HepG2 (cell line): ENCODE measurements around the gene TAF6. TPM values are rescaled to one million over a fixed set of nuclear protein-coding genes. Genes with fewer than 3 reads are reported as not detected.

Experiments
- CCAR2 ChIP-seq: fragments of 200-400 bp; formaldehyde crosslinking; optimal IDR thresholded peaks from 2 replicates; pipeline ENCODE3; 2018; ENCODE audit warnings: low read depth, mild to moderate bottlenecking, low read length, moderate library complexity
- GATA4 ChIP-seq: sonication (generic); IDR thresholded peaks from 2 replicates; pipeline ENCODE4 v1.6.1; 2016; ENCODE audit warnings: antibody characterized with exemption, low read depth, borderline replicate concordance
- HDAC2 ChIP-seq: sonication (generic); formaldehyde crosslinking; IDR thresholded peaks from 2 replicates; pipeline ENCODE4 v1.4.0; 2020; ENCODE audit warnings: missing genetic modification reagents
- PLRG1 ChIP-seq: fragments of 450-650 bp; conservative IDR thresholded peaks from 2 replicates; pipeline ENCODE4 v1.6.1; 2016
- SIN3A ChIP-seq: IDR thresholded peaks from 2 replicates; pipeline ENCODE4 v1.6.1; 2011; ENCODE audit warnings: low read depth, mild to moderate bottlenecking, control low read depth, low read length, borderline replicate concordance
- SP4 ChIP-seq: sonication (generic); formaldehyde crosslinking; IDR thresholded peaks from 2 replicates; pipeline ENCODE4 v1.8.1; 2023; ENCODE audit warnings: mild to moderate bottlenecking, missing genetic modification reagents
- SRSF1 ChIP-seq: fragments of 200-400 bp; formaldehyde crosslinking; optimal IDR thresholded peaks from 2 replicates; pipeline ENCODE3; 2017; ENCODE audit warnings: mild to moderate bottlenecking, low read depth, low read length, moderate library complexity
- TBX3 ChIP-seq: fragments of 450-650 bp; IDR thresholded peaks from 2 replicates; pipeline ENCODE4 v1.6.1; 2017; ENCODE audit warnings: antibody characterized with exemption, mild to moderate bottlenecking, inconsistent platforms, borderline replicate concordance
- TOE1 ChIP-seq: sonication (generic); formaldehyde crosslinking; IDR thresholded peaks from 2 replicates; pipeline ENCODE4 v1.4.0; 2020; ENCODE audit warnings: mild to moderate bottlenecking, missing genetic modification reagents
- ZNF335 ChIP-seq: sonication (generic); formaldehyde crosslinking; IDR thresholded peaks from 2 replicates; pipeline ENCODE4 v1.4.0; 2020; ENCODE audit warnings: missing genetic modification reagents
- ZNF441 ChIP-seq: sonication (generic); formaldehyde crosslinking; IDR thresholded peaks from 2 replicates; pipeline ENCODE4 v1.7.0; 2021; ENCODE audit warnings: missing genetic modification reagents, borderline replicate concordance
- ZNF678 ChIP-seq: sonication (generic); formaldehyde crosslinking; IDR thresholded peaks from 2 replicates; pipeline ENCODE4 v1.4.0; 2020; ENCODE audit warnings: mild to moderate bottlenecking, missing genetic modification reagents
- ZNF747 ChIP-seq: sonication (generic); formaldehyde crosslinking; IDR thresholded peaks from 2 replicates; pipeline ENCODE4 v1.8.1; 2023; ENCODE audit warnings: missing genetic modification reagents, mild to moderate bottlenecking, borderline replicate concordance
- ZNF75D ChIP-seq: sonication (generic); formaldehyde crosslinking; IDR thresholded peaks from 2 replicates; pipeline ENCODE4 v1.8.1; 2023; ENCODE audit warnings: missing genetic modification reagents, mild to moderate bottlenecking, borderline replicate concordance
- ZSCAN25 ChIP-seq: sonication (generic); formaldehyde crosslinking; IDR thresholded peaks from 2 replicates; pipeline ENCODE4 v1.8.0; 2022; ENCODE audit warnings: mild to moderate bottlenecking, missing genetic modification reagents
- ZSCAN29 ChIP-seq: sonication (generic); formaldehyde crosslinking; conservative IDR thresholded peaks from 2 replicates; pipeline ENCODE4 v1.4.0; 2020; ENCODE audit warnings: mild to moderate bottlenecking, missing genetic modification reagents
- polyA plus RNA-seq, 8 experiments: library from polyadenylated mRNA; depleted of rRNA in 3 of 8; stranded (reverse) in 7 of 8; unstranded in 1 of 8; fragments of >200 nt; fragmentation: Illumina TruSeq in 4 of 8; extraction: Trizol in 4 of 8; gene quantifications; 2 replicates each; pipeline versions ENCODE4 v1.2.1 to v1.2.3, GENCODE V29; 2011 to 2016; ENCODE audit warnings: low read depth in 4 of 8, missing spikeins in 1 of 8, mixed read lengths in 1 of 8; ENCODE audit not compliant: insufficient read depth in 1 of 8
- total RNA-seq, 5 experiments: library from RNA; depleted of rRNA; stranded (reverse); fragments of >200 nt; fragmentation: Illumina TruSeq; extraction: Trizol; gene quantifications; 2 replicates each; pipeline ENCODE4 v1.2.3, GENCODE V29; 2016; ENCODE audit warnings: low read depth in 1 of 5
- TF ChIP-seq, protein P1 (sequence below): sonication (generic); formaldehyde crosslinking; IDR thresholded peaks from 2 replicates; pipeline ENCODE4 v1.9.0; 2021; ENCODE audit warnings: missing genetic modification reagents, borderline replicate concordance
- TF ChIP-seq, protein P2 (sequence below): sonication (generic); formaldehyde crosslinking; conservative IDR thresholded peaks from 2 replicates; pipeline ENCODE4 v1.8.0; 2022; ENCODE audit warnings: mild to moderate bottlenecking, moderate library complexity, missing genetic modification reagents
- TF ChIP-seq, protein P3 (sequence below): IDR thresholded peaks from 2 replicates; pipeline ENCODE4 v1.6.1; 2018; ENCODE audit warnings: missing genetic modification reagents, mild to moderate bottlenecking, missing compliant biosample characterization

Gene TAF6
- total and polyA plus RNA-seq, 2 of the 13 experiments (the other 11 are each of a cell fraction or from before 2014, with no cell fraction given): 12.9 to 18.8 TPM

DNA sequence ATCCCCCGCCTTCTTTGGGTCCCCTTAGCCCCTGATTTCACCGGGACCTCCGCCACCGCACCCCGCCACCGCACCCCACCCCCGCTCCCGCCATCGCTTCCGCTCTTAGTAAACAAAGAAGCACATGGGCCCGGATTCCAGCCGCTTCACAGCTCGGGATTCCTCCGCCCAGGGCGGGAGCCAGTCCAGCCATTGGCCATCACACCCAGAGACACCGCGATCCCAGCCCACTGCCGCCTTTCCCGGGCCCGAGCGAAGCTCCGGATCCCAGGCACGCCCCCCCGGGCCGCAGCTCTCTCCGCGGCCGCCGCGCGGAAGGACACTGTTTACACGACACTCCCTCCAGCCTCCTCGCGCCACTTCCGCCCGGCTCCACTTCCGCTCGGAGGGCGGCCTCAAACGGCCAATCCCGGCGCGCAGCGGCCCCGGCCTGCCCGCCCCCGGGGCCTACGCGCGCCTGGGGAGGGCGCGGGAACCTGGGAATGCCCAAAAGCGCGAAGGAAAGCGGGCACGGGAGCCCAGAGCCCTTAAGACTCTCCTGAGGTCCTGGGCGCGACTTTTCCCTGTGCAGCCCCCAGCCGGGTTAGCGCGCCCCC is 18.6 kb downstream of the TAF6 start (continued):
- TF ChIP-seq ZNF747 (CRISPR knock-in tag): peak; percentile 95; the same call in 1 of the 2 replicates
- TF ChIP-seq, protein P1, sequence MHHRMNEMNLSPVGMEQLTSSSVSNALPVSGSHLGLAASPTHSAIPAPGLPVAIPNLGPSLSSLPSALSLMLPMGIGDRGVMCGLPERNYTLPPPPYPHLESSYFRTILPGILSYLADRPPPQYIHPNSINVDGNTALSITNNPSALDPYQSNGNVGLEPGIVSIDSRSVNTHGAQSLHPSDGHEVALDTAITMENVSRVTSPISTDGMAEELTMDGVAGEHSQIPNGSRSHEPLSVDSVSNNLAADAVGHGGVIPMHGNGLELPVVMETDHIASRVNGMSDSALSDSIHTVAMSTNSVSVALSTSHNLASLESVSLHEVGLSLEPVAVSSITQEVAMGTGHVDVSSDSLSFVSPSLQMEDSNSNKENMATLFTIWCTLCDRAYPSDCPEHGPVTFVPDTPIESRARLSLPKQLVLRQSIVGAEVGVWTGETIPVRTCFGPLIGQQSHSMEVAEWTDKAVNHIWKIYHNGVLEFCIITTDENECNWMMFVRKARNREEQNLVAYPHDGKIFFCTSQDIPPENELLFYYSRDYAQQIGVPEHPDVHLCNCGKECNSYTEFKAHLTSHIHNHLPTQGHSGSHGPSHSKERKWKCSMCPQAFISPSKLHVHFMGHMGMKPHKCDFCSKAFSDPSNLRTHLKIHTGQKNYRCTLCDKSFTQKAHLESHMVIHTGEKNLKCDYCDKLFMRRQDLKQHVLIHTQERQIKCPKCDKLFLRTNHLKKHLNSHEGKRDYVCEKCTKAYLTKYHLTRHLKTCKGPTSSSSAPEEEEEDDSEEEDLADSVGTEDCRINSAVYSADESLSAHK (CRISPR knock-in tag): no peak
- peak; percentile 88 for TF ChIP-seq HDAC2 (CRISPR knock-in tag)
- no peak for TF ChIP-seq ZNF335 (CRISPR knock-in tag)
- no peak; the same call in 1 of the 2 replicates for TF ChIP-seq ZNF678 (CRISPR knock-in tag)
- peak; percentile 90 for TF ChIP-seq SP4 (CRISPR knock-in tag)
- TF ChIP-seq ZSCAN29 (CRISPR knock-in tag): no peak
- TF ChIP-seq SIN3A: peak; percentile 97
- TF ChIP-seq CCAR2: no peak
- TF ChIP-seq SRSF1: no peak
- TF ChIP-seq ZNF441 (CRISPR knock-in tag): peak; percentile 79; the same call in 1 of the 2 replicates
- no peak for TF ChIP-seq GATA4
- TF ChIP-seq ZSCAN25: peak; percentile 45; the same call in 1 of the 2 replicates
- TF ChIP-seq, protein P2, sequence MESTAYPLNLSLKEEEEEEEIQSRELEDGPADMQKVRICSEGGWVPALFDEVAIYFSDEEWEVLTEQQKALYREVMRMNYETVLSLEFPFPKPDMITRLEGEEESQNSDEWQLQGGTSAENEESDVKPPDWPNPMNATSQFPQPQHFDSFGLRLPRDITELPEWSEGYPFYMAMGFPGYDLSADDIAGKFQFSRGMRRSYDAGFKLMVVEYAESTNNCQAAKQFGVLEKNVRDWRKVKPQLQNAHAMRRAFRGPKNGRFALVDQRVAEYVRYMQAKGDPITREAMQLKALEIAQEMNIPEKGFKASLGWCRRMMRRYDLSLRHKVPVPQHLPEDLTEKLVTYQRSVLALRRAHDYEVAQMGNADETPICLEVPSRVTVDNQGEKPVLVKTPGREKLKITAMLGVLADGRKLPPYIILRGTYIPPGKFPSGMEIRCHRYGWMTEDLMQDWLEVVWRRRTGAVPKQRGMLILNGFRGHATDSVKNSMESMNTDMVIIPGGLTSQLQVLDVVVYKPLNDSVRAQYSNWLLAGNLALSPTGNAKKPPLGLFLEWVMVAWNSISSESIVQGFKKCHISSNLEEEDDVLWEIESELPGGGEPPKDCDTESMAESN (CRISPR knock-in tag): peak; percentile 92
- TF ChIP-seq, protein P3, sequence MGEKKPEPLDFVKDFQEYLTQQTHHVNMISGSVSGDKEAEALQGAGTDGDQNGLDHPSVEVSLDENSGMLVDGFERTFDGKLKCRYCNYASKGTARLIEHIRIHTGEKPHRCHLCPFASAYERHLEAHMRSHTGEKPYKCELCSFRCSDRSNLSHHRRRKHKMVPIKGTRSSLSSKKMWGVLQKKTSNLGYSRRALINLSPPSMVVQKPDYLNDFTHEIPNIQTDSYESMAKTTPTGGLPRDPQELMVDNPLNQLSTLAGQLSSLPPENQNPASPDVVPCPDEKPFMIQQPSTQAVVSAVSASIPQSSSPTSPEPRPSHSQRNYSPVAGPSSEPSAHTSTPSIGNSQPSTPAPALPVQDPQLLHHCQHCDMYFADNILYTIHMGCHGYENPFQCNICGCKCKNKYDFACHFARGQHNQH (CRISPR knock-in tag): peak; percentile 79; the same call in 1 of the 2 replicates
- TF ChIP-seq TBX3: peak; percentile 94
- TF ChIP-seq TOE1 (CRISPR knock-in tag): no peak
- no peak for TF ChIP-seq ZNF75D
- TF ChIP-seq PLRG1: no peak
